Adipocyte (in vitro differentiated cells): ENCODE data around the gene TSHZ1.

ENCODE experiments used
- DNase-seq: peaks from one replicate; pipeline ENCODE4 v3.0.0-alpha.2; 2015; ENCODE audit warnings: low read depth
- H3K27me3 ChIP-seq: replicated peaks from 2 replicates; pipeline ENCODE4 v1.7.0; 2013; ENCODE audit warnings: mild to moderate bottlenecking, low read length, moderate library complexity; ENCODE audit not compliant: control insufficient read depth, insufficient read depth
- H3K36me3 ChIP-seq: 2 replicates; pipeline ENCODE4 v1.7.0; 2013; ENCODE audit warnings: low read length, mild to moderate bottlenecking, moderate library complexity; ENCODE audit not compliant: control insufficient read depth, insufficient read depth, severe bottlenecking
- H3K4me1 ChIP-seq: 2 replicates; pipeline ENCODE4 v1.7.0; 2013; ENCODE audit warnings: mild to moderate bottlenecking, low read length, moderate library complexity; ENCODE audit not compliant: control insufficient read depth, insufficient read depth
- H3K4me3 ChIP-seq: 2 replicates; pipeline ENCODE4 v1.7.0; 2013; ENCODE audit warnings: mild to moderate bottlenecking, low read length, moderate library complexity
- H3K9ac ChIP-seq: 2 replicates; pipeline ENCODE4 v1.7.0; 2013; ENCODE audit warnings: mild to moderate bottlenecking, low read length, moderate library complexity
- H3K9me3 ChIP-seq: 2 replicates; pipeline ENCODE4 v1.7.0; 2013; ENCODE audit warnings: mild to moderate bottlenecking, low read length, moderate library complexity; ENCODE audit not compliant: control insufficient read depth

Gene TSHZ1

GRCh38 chr18:75216911-75217689 is 6.5 kb downstream of the TSHZ1 start:
- H3K4me1 ChIP-seq, result peaks cover 33% of the 10 kb centered on the region
- no peaks in the 10 kb centered on the region for H3K9me3 ChIP-seq
- H3K9ac ChIP-seq, result no peak overlapping the region
- no peak for DNase-seq
- no peaks in the 10 kb centered on the region for H3K36me3 ChIP-seq
- no peak overlapping the region for H3K4me3 ChIP-seq
- H3K27me3 ChIP-seq, result no peaks in the 10 kb centered on the region

- no peaks in the 10 kb centered on the region for H3K9me3 ChIP-seq
- peaks cover 23% of the 10 kb centered on the region for H3K4me1 ChIP-seq
- no peaks in the 10 kb centered on the region for H3K36me3 ChIP-seq
- H3K27me3 ChIP-seq, result no peaks in the 10 kb centered on the region
- no peak overlapping the region for H3K4me3 ChIP-seq
- H3K9ac ChIP-seq, result no peak overlapping the region
- no peak for DNase-seq
Observed at GRCh38 chr18:75218065-75218923, 7.7 kb downstream of the TSHZ1 start.

GRCh38 chr18:75219745-75220375 is 9.3 kb downstream of the TSHZ1 start:
- no peak for DNase-seq
- no peak overlapping the region for H3K9ac ChIP-seq
- no peaks in the 10 kb centered on the region for H3K36me3 ChIP-seq
- H3K27me3 ChIP-seq, result no peaks in the 10 kb centered on the region
- H3K4me1 ChIP-seq, result peaks cover 20% of the 10 kb centered on the region
- no peaks in the 10 kb centered on the region for H3K9me3 ChIP-seq
- H3K4me3 ChIP-seq, result no peak overlapping the region

- H3K9me3 ChIP-seq, result no peaks in the 10 kb centered on the region
Observed at GRCh38 chr18:75220551-75221355, 10.2 kb downstream of the TSHZ1 start.

GRCh38 chr18:75221397-75221796 is 10.8 kb downstream of the TSHZ1 start:
- Histone ChIP-seq H3K4me3 (no peak overlapping the region), H3K36me3 (no peaks in the 10 kb centered on the region), H3K9me3 (no peaks in the 10 kb centered on the region), H3K27me3 (no peaks in the 10 kb centered on the region), H3K4me1 (peaks cover 31% of the 10 kb centered on the region), H3K9ac (no peak overlapping the region)
- DNase-seq, result no peak

More at GRCh38 chr18:75220551-75221355, 10.2 kb downstream of the TSHZ1 start:
- no peak overlapping the region for H3K4me3 ChIP-seq
- H3K9ac ChIP-seq, result no peak overlapping the region
- DNase-seq, result no peak
- no peaks in the 10 kb centered on the region for H3K36me3 ChIP-seq
- H3K4me1 ChIP-seq, result peaks cover 24% of the 10 kb centered on the region
- H3K27me3 ChIP-seq, result no peaks in the 10 kb centered on the region

- no peaks in the 10 kb centered on the region for H3K36me3 ChIP-seq
- no peak overlapping the region for H3K9ac ChIP-seq
- no peaks in the 10 kb centered on the region for H3K9me3 ChIP-seq
- no peak for DNase-seq
- peaks cover 31% of the 10 kb centered on the region for H3K4me1 ChIP-seq
- no peak overlapping the region for H3K4me3 ChIP-seq
- no peaks in the 10 kb centered on the region for H3K27me3 ChIP-seq
Observed at GRCh38 chr18:75221897-75222296, 11.3 kb downstream of the TSHZ1 start.

GRCh38 chr18:75222407-75222806 is 11.8 kb downstream of the TSHZ1 start:
- H3K27me3 ChIP-seq, result no peaks in the 10 kb centered on the region
- peaks cover 35% of the 10 kb centered on the region for H3K4me1 ChIP-seq
- no peak overlapping the region for H3K9ac ChIP-seq
- DNase-seq, result no peak
- H3K9me3 ChIP-seq, result no peaks in the 10 kb centered on the region
- H3K36me3 ChIP-seq, result no peaks in the 10 kb centered on the region
- H3K4me3 ChIP-seq, result no peak overlapping the region

GRCh38 chr18:75223687-75224347 is 13.2 kb downstream of the TSHZ1 start:
- Histone ChIP-seq H3K9ac (no peak overlapping the region), H3K4me3 (no peak overlapping the region), H3K36me3 (no peaks in the 10 kb centered on the region), H3K9me3 (no peaks in the 10 kb centered on the region), H3K27me3 (no peaks in the 10 kb centered on the region), H3K4me1 (peaks cover 45% of the 10 kb centered on the region)
- DNase-seq, result no peak

GRCh38 chr18:75226286-75226955 is 15.8 kb downstream of the TSHZ1 start:
- Histone ChIP-seq H3K27me3 (no peaks in the 10 kb centered on the region), H3K9me3 (no peaks in the 10 kb centered on the region), H3K36me3 (no peaks in the 10 kb centered on the region), H3K4me1 (peaks cover 42% of the 10 kb centered on the region), H3K4me3 (peak overlapping the region; percentile 72), H3K9ac (peak overlapping the region; percentile 63)
- DNase-seq, result no peak

- peak overlapping the region; percentile 72 for H3K4me3 ChIP-seq
- no peaks in the 10 kb centered on the region for H3K27me3 ChIP-seq
- no peak for DNase-seq
- no peaks in the 10 kb centered on the region for H3K36me3 ChIP-seq
- peak overlapping the region; percentile 63 for H3K9ac ChIP-seq
- peaks cover 42% of the 10 kb centered on the region for H3K4me1 ChIP-seq
- H3K9me3 ChIP-seq, result no peaks in the 10 kb centered on the region
Observed at GRCh38 chr18:75226956-75227316, 16.3 kb downstream of the TSHZ1 start.
